GM18951 (cell line): Measurements from ENCODE around the gene GULP1.

Experiments used
- POLR2A ChIP-seq: IDR thresholded peaks from 4 replicates; pipeline ENCODE4 v1.6.1; 2011; ENCODE audit warnings: mild to moderate bottlenecking; ENCODE audit not compliant: insufficient read length, insufficient read depth; ENCODE audit errors: extremely low read depth
- in situ Hi-C: fragments of 300-500 bp; cut with MboI; formaldehyde crosslinking; loops from one replicate; pipeline ENCODE4 v1.12.0; 2022; ENCODE audit warnings: low sequenced_read_pairs, mixed read lengths, inconsistent platforms; ENCODE audit not compliant: unreplicated experiment

The GULP1 gene

GRCh38 chr2:188477564-188478103 lies 186.0 kb downstream of the GULP1 start:
- TF ChIP-seq POLR2A: no peak
- in situ Hi-C loops: no loop called here

DNA sequence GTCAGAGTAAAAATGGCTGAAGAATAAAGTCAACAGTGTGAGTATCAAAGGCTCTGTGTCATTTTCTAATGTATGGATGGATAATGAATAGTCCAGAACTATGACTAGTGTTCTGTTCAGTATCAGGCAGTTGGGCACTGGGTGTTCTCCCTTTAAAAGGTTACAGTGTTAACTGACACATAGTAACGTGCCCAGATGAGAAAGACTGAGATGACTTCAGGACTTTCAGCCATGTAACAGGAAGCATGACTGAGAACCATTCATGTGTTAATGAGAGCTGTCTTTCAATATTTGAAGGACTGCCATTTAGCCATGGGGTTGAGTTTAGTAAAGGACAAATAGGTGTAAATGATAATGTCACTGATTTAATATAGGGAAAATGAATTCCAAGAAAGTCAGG lies 187.1 kb downstream of the GULP1 start:
- TF ChIP-seq POLR2A: no peak
- in situ Hi-C loops: no loop called here

- in situ Hi-C loops: no loop called here
- TF ChIP-seq POLR2A: no peak
These were observed 189.8 kb downstream of the GULP1 start for GRCh38 chr2:188481474-188481873.

DNA sequence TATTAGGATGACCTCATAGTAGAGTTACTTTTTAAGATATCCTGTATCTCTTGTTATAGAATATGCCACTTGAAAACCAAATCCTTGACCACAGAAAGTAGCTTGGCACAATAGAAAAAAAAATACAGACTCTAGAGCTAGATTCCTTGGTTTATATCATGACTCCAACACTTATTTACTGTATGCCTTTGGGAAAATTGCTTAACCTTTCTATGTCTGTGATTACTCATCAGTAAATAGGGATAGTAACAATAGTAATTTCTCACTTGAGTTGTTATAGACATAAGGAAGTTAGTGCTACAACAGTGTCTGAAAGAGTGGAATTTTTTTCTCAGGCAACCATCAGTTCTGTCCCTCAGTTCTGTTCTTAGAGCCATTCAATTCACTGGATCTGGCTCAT lies 193.8 kb downstream of the GULP1 start:
- in situ Hi-C loops: no loop called here
- TF ChIP-seq POLR2A: no peak

- TF ChIP-seq POLR2A: no peak
- in situ Hi-C loops: no loop called here
These were observed 201.1 kb downstream of the GULP1 start for GRCh38 chr2:188492751-188493150.

DNA sequence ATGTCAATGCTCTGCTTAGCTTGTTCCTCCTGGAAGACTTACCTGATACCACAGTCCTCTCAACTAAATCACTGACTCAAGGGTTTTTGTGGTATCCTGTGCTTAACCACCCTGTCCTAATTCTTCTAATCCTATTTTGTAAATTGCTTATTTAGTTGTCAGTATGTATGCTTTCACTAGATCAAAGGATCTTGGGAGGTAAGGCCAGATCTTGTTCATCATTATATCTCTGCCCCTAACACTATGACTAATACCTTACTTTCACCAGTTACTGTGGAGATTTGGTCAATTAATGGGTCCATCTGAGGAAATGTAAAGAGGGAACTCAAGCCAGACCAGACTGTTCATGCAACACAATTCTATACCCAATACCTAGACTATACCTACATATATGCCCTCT lies 203.2 kb downstream of the GULP1 start:
- no peak for TF ChIP-seq POLR2A
- in situ Hi-C loops: no loop called here

DNA sequence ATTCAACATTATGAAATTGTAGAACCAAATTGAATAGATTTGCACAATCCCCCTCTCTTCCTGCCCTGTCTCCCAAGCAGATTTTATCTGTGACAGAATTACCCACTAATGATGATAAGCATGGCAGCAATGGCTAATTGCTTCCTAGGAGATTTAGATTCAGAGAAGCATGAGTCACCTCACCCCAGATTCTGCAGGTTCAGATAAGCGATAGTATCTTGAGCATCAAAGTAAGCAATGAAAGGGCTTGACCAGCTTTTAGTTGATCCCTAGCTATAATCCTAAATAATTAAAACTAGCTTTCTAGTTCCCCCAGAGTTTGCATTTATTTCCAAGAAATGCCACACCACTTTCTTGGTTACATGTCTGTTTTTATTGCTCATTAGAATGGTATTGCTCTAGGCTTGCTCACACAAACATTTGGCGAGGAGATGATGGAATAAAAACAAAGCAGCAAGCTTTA lies 204.3 kb downstream of the GULP1 start:
- no peak for TF ChIP-seq POLR2A
- in situ Hi-C loops: no loop called here

- in situ Hi-C loops: no loop called here
- TF ChIP-seq POLR2A: no peak
These were observed 206.1 kb downstream of the GULP1 start for GRCh38 chr2:188497726-188498125.

DNA sequence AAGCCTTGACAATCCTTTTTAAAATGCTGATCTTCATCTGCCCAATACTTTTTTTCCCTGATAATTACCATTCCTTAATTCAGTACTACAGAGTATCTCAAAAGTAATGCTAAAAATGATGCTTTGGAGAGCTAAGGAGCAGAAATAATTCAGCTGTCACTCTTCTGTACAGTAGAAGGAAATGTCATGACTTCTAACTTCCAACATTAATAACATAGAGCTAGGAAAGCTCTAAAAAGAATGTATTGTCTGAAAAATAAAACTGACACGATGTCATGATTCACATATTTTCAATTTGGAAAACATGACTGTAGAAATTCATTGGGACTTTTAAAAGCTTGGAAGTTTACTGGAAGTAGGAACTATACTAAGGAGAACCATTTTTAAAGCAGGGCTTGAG lies 212.3 kb downstream of the GULP1 start:
- no peak for TF ChIP-seq POLR2A
- in situ Hi-C loops: no loop called here

DNA sequence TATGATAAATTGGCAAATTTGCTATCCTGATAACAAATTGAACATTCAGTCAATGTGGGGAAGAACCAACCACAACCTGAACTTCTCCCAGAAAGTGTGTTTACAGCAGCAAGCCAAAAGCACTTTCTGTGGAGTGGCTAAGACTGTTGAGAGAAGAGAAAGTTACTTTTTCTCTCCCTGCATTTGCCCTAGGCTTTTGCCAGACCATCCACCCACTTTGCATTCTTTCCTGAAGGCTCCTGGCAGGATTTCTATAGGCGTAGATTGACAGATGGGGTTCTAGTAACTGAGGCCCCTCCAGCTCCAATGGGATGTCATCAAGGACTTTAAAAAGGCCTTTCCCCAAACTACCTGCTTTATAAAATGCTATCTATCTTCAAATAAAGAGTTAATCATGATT lies 215.2 kb downstream of the GULP1 start:
- no peak for TF ChIP-seq POLR2A
- in situ Hi-C loops: no loop called here

GRCh38 chr2:188511346-188511745 lies 219.7 kb downstream of the GULP1 start:
- TF ChIP-seq POLR2A: no peak
- in situ Hi-C loops: no loop called here

GRCh38 chr2:188512456-188512855 lies 220.8 kb downstream of the GULP1 start:
- no peak for TF ChIP-seq POLR2A
- in situ Hi-C loops: no loop called here

DNA sequence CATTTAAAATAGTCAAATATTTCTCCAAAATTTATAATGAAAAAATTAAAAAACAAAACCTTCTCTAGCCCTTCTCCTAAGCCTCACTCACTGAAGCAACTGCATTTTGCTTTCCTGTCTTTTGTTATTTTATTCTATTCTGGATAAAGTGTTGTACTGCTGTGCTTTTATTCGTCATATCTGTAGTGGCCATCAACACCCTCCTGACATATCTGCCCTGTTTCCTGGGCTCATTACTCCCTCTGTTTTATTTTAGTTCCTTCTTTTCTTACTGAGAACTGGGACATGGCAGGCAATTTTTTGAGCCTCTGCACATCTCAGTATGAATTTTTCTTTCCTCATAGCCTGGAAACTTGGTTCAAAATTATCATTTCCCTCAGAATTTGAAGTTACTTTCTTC lies 224.2 kb downstream of the GULP1 start:
- in situ Hi-C loops: no loop called here

DNA sequence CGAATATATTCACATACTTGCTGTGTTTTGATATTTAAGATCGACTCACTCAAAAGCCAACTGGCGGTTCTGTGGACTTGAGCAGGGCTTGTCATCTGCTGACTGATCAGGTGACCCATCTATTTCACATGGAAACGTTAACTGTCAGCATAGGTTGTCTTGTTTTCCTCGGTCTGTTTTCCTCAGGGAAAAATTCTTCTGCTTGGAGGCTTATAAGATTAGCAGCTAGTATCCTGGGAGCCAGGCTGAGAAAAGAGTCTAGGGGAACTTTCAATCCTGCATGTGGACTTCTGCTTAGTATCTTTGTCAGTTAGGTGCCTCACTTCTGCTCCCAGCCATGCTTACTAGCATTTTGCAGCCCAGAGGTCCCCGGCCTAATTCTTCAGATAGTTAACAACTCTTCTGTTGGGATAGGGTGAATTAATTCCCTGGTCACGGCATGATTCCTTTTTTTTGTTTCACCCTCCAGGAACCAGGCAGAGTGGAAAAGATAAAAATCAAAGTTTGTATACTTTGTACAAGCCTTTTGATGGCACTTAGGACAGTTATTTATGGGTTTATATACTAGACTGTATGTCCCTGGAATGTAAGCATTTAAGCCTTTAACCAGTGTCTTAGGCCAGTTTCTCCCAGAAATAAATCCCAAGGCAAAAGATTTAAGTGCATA lies 226.0 kb downstream of the GULP1 start:
- TF ChIP-seq POLR2A: no peak
- in situ Hi-C loops: no loop called here

More for the DNA sequence above, 224.2 kb downstream of the GULP1 start:
- TF ChIP-seq POLR2A: no peak
